Activated CD8-positive, alpha-beta T cell treated with anti-CD3 and anti-CD28 coated beads for 36 hours (primary cell): ENCODE data around the gene NXF2. TPM values are rescaled to one million over a fixed set of nuclear protein-coding genes. Genes with fewer than 3 reads are reported as not detected.

Experiments used
- ATAC-seq: fragments of 200-7000 bp; cut with Tn5 transposase; one replicate; pipeline ENCODE4 v1.10.0; 2021; ENCODE audit warnings: mild to moderate bottlenecking, moderate library complexity
- CTCF ChIA-PET: fragments of 350-600 bp; sonication (Branson Sonifier 250); formaldehyde crosslinking; loops from one replicate; lab custom pipeline; 2021; ENCODE audit warnings: antibody characterized with exemption; lab: Charles Lee
- POLR2A ChIA-PET: fragments of 350-600 bp; sonication (Branson Sonifier 250); formaldehyde crosslinking; loops from one replicate; lab custom pipeline; 2021; ENCODE audit warnings: antibody characterized with exemption; lab: Charles Lee
- DNase-seq: peaks from one replicate; pipeline ENCODE4 v3.0.0-alpha.2; 2020
- H3K27ac Mint-ChIP-seq: one replicate; pipeline ENCODE4 v1.8.0; 2021; ENCODE audit warnings: mild to moderate bottlenecking, mixed read lengths
- H3K27me3 Mint-ChIP-seq: one replicate; pipeline ENCODE4 v1.8.0; 2021; ENCODE audit warnings: mixed read lengths
- H3K36me3 Mint-ChIP-seq: one replicate; pipeline ENCODE4 v1.8.0; 2021; ENCODE audit warnings: low read depth, mixed read lengths
- H3K4me1 Mint-ChIP-seq: one replicate; pipeline ENCODE4 v1.8.0; 2021; ENCODE audit warnings: low read depth, mixed read lengths
- H3K4me3 Mint-ChIP-seq: one replicate; pipeline ENCODE4 v1.8.0; 2021; ENCODE audit warnings: mild to moderate bottlenecking, moderate library complexity, mixed read lengths
- H3K9me3 Mint-ChIP-seq: one replicate; pipeline ENCODE4 v1.8.0; 2021; ENCODE audit warnings: mixed read lengths
- CTCF ChIP-seq: fragments of 200-600 bp; IDR thresholded peaks from one replicate; pipeline ENCODE4 v1.8.0; 2022; ENCODE audit warnings: antibody characterized with exemption, mild to moderate bottlenecking
- intact Hi-C: fragments of 100-400 bp; cut with micrococcal nuclease; formaldehyde crosslinking; loops from one replicate; pipeline ENCODE4 v1.10.0; 2022
- total RNA-seq, 2 experiments: library from RNA; stranded (reverse); gene quantifications; one replicate each; pipeline ENCODE4 v1.2.3, GENCODE V29; 2021

Gene NXF2
- total RNA-seq, 2 experiments from 2014 or later, result not detected

GRCh38 chrX:102339312-102340298 is 92.6 kb downstream of the NXF2 start:
- intact Hi-C loops, result no loop called here
- ChIA-PET CTCF (interaction anchor here (0.9 kb wide), 1 partner anchor 156 kb away, joined by 3 read pairs; no protein-coding TSS in a partner anchor), POLR2A (no interaction called here)
- DNase-seq (peak; percentile 2), ATAC-seq (peak; percentile 47)
- H3K4me3 Mint-ChIP-seq, result no peak overlapping the region
- TF ChIP-seq CTCF, result no peak
- H3K4me1 Mint-ChIP-seq, result no peaks in the 10 kb centered on the region
- no peaks in the 10 kb centered on the region for H3K36me3 Mint-ChIP-seq
- no peak overlapping the region for H3K27ac Mint-ChIP-seq
- no peaks in the 10 kb centered on the region for H3K9me3 Mint-ChIP-seq
- H3K27me3 Mint-ChIP-seq, result peaks cover 1% of the 10 kb centered on the region

GRCh38 chrX:102341867-102342266 is 94.9 kb downstream of the NXF2 start:
- H3K36me3 Mint-ChIP-seq, result no peaks in the 10 kb centered on the region
- intact Hi-C loops, result no loop called here
- no peak for TF ChIP-seq CTCF
- ATAC-seq (no peak), DNase-seq (no peak)
- ChIA-PET POLR2A (no interaction called here), CTCF (no interaction called here)
- no peaks in the 10 kb centered on the region for H3K4me1 Mint-ChIP-seq
- H3K27me3 Mint-ChIP-seq, result peaks cover 1% of the 10 kb centered on the region
- H3K9me3 Mint-ChIP-seq, result no peaks in the 10 kb centered on the region
- no peak overlapping the region for H3K4me3 Mint-ChIP-seq
- no peak overlapping the region for H3K27ac Mint-ChIP-seq

- ChIA-PET CTCF (interaction anchor here (1.0 kb wide), 1 partner anchor 277 kb away, joined by 3 read pairs; no protein-coding TSS in a partner anchor), POLR2A (no interaction called here)
- H3K27me3 Mint-ChIP-seq, result peaks cover 1% of the 10 kb centered on the region
- intact Hi-C loops, result no loop called here
- no peaks in the 10 kb centered on the region for H3K9me3 Mint-ChIP-seq
- no peak overlapping the region for H3K27ac Mint-ChIP-seq
- H3K4me3 Mint-ChIP-seq, result no peak overlapping the region
- no peak for ATAC-seq
- no peaks in the 10 kb centered on the region for H3K36me3 Mint-ChIP-seq
- no peaks in the 10 kb centered on the region for H3K4me1 Mint-ChIP-seq
- TF ChIP-seq CTCF, result peak; percentile 60
- DNase-seq, result peak; percentile 75
Measured at GRCh38 chrX:102345916-102346315, 98.9 kb downstream of the NXF2 start.

Other genes with a start within 250 kb of the NXF2 start
- gene TCEAL2, start 121.5 kb upstream of the NXF2 start, total RNA-seq, result under 1 TPM in 1 of 2 experiments, not detected in 1; 0.41 TPM
- gene TCEAL6, start 104.7 kb upstream of the NXF2 start, total RNA-seq, result not detected
- 1 to 10 TPM; 2.9 to 4.2 TPM for gene BEX5, start 91.2 kb upstream of the NXF2 start, total RNA-seq
- gene TCP11X1, start 31.9 kb upstream of the NXF2 start, total RNA-seq, result not detected
- gene NXF2B, start 192.8 kb downstream of the NXF2 start, total RNA-seq, result not detected
- gene TCP11X2, start 224.6 kb downstream of the NXF2 start, total RNA-seq, result not detected